Thyroid gland (tissue), 4 donors: Measurements from ENCODE around the gene PLEKHA4.

Experiments
- POLR2A ChIP-seq, 2 donors: fragments of 450-650 bp; IDR thresholded peaks; one replicate each; pipeline ENCODE4 v1.6.1; 2017; ENCODE audit warnings: antibody characterized with exemption in 2 of 2, mild to moderate bottlenecking in 2 of 2, moderate library complexity in 1 of 2
- TF ChIP-seq, protein P1 (sequence below), 6 experiments: fragments of 200-600 bp in 3 of 6; fragments of 450-650 bp in 3 of 6; sonication (generic) in 3 of 6; IDR thresholded peaks; one replicate each; pipeline ENCODE4 v1.5.1; 2016 to 2019; ENCODE audit warnings: antibody characterized with exemption in 6 of 6, mild to moderate bottlenecking in 2 of 6, inconsistent platforms in 1 of 6, moderate library complexity in 1 of 6

- no peak for TF ChIP-seq POLR2A (IDR thresholded peaks at IDR 0.05)
- TF ChIP-seq, protein P1, sequence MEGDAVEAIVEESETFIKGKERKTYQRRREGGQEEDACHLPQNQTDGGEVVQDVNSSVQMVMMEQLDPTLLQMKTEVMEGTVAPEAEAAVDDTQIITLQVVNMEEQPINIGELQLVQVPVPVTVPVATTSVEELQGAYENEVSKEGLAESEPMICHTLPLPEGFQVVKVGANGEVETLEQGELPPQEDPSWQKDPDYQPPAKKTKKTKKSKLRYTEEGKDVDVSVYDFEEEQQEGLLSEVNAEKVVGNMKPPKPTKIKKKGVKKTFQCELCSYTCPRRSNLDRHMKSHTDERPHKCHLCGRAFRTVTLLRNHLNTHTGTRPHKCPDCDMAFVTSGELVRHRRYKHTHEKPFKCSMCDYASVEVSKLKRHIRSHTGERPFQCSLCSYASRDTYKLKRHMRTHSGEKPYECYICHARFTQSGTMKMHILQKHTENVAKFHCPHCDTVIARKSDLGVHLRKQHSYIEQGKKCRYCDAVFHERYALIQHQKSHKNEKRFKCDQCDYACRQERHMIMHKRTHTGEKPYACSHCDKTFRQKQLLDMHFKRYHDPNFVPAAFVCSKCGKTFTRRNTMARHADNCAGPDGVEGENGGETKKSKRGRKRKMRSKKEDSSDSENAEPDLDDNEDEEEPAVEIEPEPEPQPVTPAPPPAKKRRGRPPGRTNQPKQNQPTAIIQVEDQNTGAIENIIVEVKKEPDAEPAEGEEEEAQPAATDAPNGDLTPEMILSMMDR (IDR thresholded peaks at IDR 0.05) = no peak
These were observed 26.8 kb downstream of the PLEKHA4 start for GRCh38 chr19:48841571-48841970.
